Epithelial cell of prostate (primary cell): ENCODE data around the gene GCNT1.
"Not testable (repeated sequence)": the region's sequence is repeated elsewhere in the genome, so short reads cannot be mapped to it uniquely, and the experiment has no call there.

Experiments
- DNase-seq: peaks from one replicate; pipeline ENCODE4 v3.0.0-alpha.2; 2011; ENCODE audit warnings: low read depth, low spot score
- H3K27ac ChIP-seq: fragments of 450-650 bp; 2 replicates; pipeline ENCODE4 v1.5.1; 2017; ENCODE audit warnings: mild to moderate bottlenecking

Gene GCNT1

GRCh38 chr9:76458903-76459693 is at the start of gene GCNT1:
Gene GCNT1, plus strand, starts transcription at chr9:76459182. Its CDS starts 43,200 bp downstream, at chr9:76502382.
- peak; percentile 24 for DNase-seq

GRCh38 chr9:76412638-76413037 is 46.3 kb upstream of the GCNT1 start:
- no peak overlapping the region for H3K27ac ChIP-seq
- DNase-seq = no peak

More at GRCh38 chr9:76458903-76459693, at the start of gene GCNT1:
- H3K27ac ChIP-seq = peak within 1 kb of the TSS; percentile 39

- H3K27ac ChIP-seq = no peak overlapping the region
- DNase-seq = no peak
These were observed 45.3 kb upstream of the GCNT1 start for GRCh38 chr9:76413658-76414057.

GRCh38 chr9:76414661-76415060 is 44.3 kb upstream of the GCNT1 start:
- peak overlapping the region; percentile 17 for H3K27ac ChIP-seq
- DNase-seq = peak; percentile 39

GRCh38 chr9:76415154-76415553 is 43.8 kb upstream of the GCNT1 start:
- H3K27ac ChIP-seq = peak overlapping the region; percentile 17
- no peak for DNase-seq

GRCh38 chr9:76415731-76416130 is 43.3 kb upstream of the GCNT1 start:
- no peak overlapping the region for H3K27ac ChIP-seq
- no peak for DNase-seq

- no peak for DNase-seq
- H3K27ac ChIP-seq = no peak overlapping the region
These were observed 41.6 kb upstream of the GCNT1 start for GRCh38 chr9:76417394-76417793.

GRCh38 chr9:76419782-76420380 is 39.1 kb upstream of the GCNT1 start:
- DNase-seq = no peak
- no peak overlapping the region for H3K27ac ChIP-seq

GRCh38 chr9:76423216-76424177 is 35.5 kb upstream of the GCNT1 start:
- H3K27ac ChIP-seq = no peak overlapping the region
- DNase-seq = no peak

- H3K27ac ChIP-seq = no peak overlapping the region
- DNase-seq = no peak
These were observed 34.5 kb upstream of the GCNT1 start for GRCh38 chr9:76424491-76424890.

GRCh38 chr9:76425677-76426453 is 33.1 kb upstream of the GCNT1 start:
- no peak overlapping the region for H3K27ac ChIP-seq
- DNase-seq = no peak

GRCh38 chr9:76426807-76427419 is 32.1 kb upstream of the GCNT1 start:
- DNase-seq = no peak
- no peak overlapping the region for H3K27ac ChIP-seq

GRCh38 chr9:76431601-76432000 is 27.4 kb upstream of the GCNT1 start:
- no peak overlapping the region for H3K27ac ChIP-seq
- no peak for DNase-seq

GRCh38 chr9:76433406-76433805 is 25.6 kb upstream of the GCNT1 start:
- no peak for DNase-seq
- no peak overlapping the region for H3K27ac ChIP-seq

- H3K27ac ChIP-seq = no peak overlapping the region
- no peak for DNase-seq
These were observed 25.1 kb upstream of the GCNT1 start for GRCh38 chr9:76433836-76434235.

- not testable (repeated sequence) for DNase-seq, H3K27ac ChIP-seq
These were observed 24.1 kb upstream of the GCNT1 start for GRCh38 chr9:76434897-76435296.

GRCh38 chr9:76437017-76437699 is 21.8 kb upstream of the GCNT1 start:
- not testable (repeated sequence) for H3K27ac ChIP-seq, DNase-seq

- H3K27ac ChIP-seq = no peak overlapping the region
- DNase-seq = no peak
These were observed 20.0 kb upstream of the GCNT1 start for GRCh38 chr9:76438841-76439588.
